Right forelimb (tissue), 1 donor: ENCODE measurements around the gene HTR2B.
"Not testable (repeated sequence)": the region's sequence is repeated elsewhere in the genome, so short reads cannot be mapped to it uniquely, and the experiment has no call there.

ENCODE experiments used
- DNase-seq: peaks from one replicate; pipeline ENCODE4 v3.0.0-alpha.2; 2018

HTR2B gene

DNA sequence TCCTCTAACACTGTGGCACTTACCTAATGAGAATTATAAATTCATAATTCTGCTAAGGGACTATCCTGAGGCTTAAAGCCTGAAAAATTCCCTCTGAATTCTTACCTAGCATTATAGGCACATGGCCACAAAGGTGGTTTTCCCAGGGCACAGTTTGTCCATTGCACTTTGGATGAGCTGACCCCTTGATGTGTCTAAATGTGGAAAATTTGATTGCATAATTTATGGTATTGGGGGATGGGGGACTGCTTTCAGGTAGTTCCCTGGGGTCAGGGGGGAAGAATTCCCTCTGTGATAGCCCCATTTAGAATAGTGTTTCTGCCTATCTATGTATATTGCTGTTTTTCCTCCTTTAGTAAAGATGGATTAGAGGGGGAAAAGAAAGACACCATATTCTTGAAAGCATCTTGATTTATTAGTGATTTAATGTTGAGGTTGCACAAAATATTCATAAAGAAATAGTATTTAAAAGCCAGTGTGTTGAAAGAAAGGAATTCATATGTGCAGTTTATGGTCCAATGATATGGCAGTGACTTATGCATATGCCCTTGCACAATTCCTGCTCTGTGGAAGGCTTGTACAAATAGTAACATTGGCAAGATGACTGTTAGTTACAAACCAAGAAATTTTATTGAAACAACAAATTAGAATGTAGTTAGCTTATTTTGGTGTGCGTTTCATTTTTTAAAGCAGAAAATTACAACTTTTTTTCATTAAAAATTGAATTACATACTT is 8.7 kb upstream of the HTR2B start:
- no peak for DNase-seq

DNA sequence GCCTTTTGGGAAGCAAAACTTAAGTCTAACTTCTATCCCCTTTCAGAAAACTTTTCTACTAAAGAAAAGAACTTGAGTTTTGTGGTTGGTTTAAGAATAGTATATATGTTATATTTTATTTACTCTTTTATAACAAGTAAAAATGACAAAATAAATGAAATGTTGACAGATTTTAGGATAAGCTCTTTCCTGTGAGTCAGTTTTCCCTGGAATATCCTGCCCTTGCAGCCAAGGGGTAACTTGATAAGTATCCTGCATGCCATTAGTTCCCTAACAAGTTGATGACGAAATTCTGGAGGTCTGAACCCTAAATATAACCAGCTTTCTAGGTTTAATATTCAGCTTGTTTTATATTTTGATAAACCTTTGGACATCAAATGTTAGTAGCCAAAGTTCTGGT is 7.3 kb upstream of the HTR2B start:
- no peak for DNase-seq

DNA sequence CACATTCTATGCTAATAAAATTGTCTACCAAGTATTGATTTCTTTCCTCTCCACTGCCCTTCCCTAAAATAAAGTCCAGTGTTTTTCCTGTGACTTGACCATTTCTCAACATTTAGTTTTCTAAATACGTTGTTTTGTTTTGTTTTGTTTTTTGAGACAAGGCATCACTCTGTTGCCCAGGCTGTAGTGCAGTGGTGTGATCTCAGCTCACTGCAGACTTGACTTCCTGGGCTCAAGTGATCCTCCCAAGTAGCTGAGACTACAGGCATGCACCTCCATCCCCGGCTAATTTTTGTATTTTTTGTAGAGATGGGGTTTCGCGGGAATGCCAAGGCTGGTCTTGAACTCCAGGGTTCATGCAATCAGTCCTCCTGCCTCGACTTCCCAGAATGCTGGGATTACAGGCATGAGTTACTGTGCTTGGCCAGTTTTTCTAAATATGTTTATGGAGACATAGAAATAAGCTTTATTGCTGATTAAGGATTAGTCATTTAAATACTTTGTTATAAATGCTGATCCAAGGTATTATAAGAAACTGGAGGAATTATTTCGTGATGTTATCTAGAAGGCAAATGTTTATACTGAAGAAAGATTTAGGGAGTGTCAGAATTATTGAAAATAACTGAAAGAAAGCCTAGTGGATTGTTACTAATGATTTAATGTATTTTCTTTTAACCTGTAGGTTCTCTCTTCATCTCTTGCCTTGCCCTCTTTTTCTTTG is 5.7 kb upstream of the HTR2B start:
- DNase-seq, result no peak

DNA sequence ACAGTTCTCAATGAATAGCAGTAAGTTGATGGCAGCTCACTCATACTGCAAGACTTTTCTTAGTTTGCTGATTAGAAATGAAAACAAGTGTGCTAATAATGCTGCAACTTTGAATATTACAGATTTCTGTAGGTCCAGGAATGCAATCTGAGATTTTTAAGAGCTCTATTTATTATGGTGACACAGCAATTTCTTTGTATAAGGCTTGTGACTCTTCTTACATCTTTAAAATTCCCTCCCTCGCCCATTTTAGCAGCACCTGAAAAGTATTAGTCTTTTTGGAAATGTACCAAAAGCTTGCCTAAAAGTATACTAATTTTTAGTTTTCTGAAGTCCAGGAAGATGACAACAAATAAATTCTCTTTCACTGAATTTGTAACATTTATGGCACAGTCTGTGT is 4.4 kb upstream of the HTR2B start:
- no peak for DNase-seq

DNA sequence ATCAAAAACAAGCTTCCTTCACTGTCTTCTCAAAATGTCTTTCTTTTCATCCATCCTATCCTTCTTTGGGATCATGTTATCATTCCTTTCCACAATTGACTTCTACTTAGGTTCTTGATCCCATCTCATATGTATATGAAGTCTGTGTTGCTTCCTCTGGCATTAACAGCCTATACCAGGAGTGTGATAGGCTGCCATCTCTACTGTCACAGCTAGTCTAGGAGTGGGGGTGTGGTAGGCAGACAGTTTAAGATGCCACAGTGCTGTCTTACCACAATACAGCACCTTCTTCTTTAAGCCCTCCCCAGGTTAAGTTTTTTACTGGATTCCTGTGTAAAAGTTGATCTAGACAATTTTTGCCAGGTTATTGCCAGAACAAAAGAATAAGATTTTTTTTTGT is 3.7 kb upstream of the HTR2B start:
- no peak for DNase-seq

DNA sequence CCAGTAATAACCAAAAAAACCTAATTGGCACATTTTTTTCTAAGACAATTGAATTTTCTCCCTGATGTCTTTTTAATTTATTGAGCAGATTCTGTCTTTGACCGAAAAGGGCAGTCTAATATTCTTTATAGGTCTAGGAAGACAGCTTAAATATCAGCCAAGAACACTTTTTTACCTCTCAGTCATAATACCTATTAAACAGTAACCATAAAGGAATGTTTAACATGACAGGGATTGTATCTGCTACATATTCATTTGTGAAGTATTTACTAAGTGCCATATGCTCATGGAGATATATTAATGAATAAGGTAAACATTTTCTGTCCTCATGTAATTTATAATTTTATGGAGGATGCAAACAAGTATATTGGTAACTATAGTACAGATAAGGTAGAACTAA is 3.1 kb upstream of the HTR2B start:
- no peak for DNase-seq

DNA sequence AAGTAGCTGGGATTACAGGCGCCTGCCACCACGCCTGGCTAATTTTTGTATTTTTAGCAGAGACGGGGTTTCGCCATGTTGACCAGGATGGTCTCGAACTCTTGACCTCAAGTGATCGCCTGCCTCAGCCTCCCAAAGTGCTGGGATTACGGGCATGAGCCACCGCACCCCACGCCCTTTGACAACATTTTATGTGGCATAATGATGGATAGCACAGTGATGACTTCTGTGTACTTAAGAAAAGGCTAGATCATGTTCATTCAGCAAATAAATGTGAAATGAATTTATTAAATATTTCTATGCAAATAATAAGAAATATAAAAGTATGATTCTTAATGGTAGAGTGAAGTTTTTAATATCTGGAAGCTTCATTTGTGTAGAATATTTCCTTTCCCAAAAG is 2.6 kb upstream of the HTR2B start:
- DNase-seq, result no peak

DNA sequence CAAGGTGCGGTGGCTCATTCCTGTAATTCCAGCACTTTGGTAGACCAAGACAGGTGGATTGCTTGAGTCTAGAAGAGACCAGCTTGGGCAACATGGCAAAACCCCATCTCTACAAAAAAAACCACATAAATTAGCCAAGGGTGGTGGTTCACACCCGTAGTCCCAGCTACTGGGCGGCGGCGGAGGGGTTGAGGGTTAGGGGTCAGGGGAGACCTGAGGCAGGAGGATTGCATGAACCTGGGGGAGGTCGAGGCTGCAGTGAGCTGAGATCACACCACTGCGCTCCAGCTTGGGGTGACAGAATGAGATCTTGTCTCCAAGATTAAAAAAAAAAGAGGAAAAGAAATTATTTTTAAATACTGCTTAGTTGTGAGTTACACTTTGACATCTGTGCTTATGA is 1.3 kb upstream of the HTR2B start:
- DNase-seq, result no peak

DNA sequence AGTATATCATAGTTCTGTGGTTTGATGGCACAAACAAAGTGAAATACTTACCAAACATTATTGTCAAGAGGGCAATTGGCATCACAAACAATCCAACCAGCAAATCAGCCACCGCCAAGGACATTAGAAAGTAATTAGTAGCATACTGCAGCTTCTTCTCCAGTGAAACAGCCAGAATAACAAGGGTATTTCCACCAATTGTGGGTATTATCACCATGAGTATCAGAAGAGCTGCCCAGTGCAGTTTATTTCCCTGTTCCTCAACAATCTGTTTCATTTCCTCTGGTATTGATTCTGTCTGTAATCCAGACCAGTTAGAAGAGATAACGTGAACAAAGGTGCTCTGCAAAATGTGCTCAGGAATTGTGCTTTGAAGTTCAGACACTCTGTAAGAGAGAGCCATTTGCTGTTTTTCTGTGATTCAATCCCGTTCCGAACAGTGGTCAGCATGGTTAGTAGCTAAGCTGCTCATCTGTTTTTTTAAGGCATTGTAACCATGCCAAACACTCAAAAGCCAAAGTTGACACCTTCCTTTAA is 1.4 kb downstream of the HTR2B start:
- DNase-seq, result no peak

DNA sequence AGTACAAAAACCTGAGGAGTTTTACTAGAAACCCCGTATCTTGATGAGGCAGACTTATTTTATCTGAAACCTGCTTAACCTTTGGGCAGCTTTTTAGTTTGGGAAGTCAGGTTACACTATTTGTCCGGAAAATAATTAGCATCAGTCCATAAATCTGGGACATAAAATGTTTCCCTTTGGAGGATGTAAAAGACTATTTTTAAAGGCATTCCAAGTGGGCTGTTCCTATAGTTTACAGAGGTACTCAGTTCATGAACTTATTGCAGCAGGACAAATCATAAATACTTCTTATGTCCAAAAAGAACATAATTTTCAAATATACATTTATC is 6.3 kb downstream of the HTR2B start:
- DNase-seq, result no peak

DNA sequence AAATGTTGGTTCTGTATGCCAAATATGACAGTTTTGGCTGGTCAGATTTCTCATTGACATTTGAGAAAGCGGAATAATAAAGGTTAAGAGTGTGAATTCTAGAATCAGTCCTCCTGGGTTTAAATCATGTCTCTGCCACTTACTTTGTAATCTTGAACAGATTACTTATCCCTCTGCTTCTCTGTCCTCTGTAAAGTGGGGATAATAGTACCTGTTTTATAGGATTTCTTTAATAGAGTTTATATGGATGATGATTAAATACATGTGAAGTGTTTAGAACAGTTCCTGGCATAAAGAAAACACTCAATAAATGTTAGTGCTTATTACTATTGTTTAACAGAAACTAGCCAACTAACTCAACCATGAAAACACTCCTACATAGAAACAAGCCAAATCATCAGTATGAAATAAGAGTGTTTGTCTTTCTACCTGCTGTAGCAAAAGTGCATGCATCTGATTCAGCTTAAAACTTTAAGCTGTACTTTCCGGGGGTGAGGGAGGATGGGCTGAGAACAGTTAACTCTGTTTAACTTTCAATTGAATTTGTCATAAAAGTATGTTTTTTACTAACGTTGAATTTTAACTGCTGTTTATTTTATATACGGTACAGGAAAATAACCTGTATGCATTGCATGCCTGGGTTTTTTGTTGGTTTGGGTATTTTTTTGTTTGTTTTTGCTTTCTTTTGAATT is 6.8 kb downstream of the HTR2B start:
- no peak for DNase-seq

DNA sequence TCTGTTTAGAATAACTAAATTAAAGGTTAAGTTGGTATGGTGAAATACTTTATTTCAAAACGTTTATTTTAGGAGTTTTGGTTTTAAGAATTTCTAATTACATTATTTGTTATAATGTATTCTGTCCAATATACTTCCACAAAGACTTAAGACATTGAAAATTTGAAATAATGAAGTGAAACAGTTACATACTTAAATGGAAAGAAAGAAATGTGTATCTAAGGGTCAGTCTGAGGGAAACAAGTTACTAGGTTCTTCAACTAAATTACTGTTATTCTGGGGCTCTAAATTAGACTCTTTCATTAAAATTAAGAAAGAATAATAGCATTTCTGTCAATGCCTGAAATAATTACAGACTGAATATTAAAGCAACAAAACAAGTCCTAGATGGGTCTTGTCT is 7.7 kb downstream of the HTR2B start:
- DNase-seq, result no peak

DNA sequence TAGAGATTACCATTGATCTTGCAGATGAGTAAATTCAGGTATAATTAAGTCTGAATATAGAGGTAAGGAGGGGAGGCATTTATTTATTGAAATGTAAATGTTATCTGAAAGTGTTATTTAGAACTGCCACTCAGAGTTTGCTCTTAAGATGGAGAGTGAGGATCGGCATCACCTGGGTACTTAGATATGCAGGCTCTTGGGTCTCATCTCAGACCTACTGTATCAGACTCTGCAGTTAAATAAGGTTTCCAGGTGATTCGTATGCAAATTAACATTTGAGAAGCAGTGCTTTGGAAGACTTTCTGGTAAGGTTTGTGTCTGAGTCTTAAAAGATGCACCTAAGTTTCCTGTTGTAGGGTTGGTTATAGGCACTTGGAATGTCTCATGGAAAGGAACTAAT is 9.2 kb downstream of the HTR2B start:
- DNase-seq, result no peak

DNA sequence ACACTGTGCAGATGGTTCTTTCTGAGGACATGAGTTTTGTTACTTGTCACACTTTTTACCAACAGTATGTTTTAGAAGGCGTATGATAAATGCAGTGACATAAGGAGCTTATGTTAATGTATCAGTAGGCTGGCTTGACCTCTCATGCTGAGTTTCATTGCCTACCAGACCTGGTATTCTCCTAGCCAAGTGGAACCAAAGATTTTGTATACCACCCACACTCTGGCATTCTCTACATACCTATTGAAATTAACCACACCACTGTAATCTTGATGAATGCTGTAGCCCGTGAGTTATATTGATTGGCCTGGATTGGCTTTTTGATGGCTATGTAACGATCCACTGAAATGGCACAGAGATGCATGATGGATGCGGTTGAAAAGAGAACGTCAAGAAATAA is 11.4 kb downstream of the HTR2B start:
- no peak for DNase-seq

DNA sequence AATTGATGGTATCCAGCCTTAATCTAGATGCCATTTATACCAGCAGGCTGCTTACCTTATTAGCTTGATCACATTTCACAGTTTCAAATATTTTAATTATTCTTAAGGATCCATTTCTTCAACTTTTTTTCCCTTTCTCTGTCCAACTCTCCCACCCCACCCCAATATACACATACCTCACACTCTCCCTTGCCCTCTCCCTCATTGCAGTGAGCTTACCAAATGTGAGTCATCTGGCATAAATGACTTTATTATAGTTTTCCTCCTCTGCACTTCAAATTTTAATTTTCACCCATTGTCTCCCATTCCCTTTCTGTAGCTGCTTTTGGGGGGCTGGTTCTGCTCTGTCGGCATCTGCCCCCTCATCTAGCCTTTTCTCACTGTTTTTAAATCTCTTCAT is 12.9 kb downstream of the HTR2B start:
- DNase-seq, result no peak

DNA sequence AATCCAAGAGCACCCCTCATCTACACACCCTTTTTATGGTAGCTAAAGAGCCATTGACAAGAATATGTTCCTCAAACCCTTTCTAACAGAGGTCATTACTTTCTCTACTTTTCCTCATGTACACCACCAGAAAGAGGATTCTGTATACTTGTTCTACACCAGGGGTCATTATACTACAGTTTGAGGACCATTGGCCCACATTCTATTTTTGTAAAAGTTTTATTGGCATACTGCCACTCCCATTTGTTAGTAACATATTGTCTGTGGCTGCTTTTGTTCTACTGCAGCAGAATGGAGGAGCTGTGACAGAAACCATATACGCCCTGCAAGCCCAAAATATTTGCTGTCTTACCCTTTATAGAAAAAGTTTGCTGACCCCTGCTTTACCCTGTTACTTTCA is 14.3 kb downstream of the HTR2B start:
- no peak for DNase-seq

DNA sequence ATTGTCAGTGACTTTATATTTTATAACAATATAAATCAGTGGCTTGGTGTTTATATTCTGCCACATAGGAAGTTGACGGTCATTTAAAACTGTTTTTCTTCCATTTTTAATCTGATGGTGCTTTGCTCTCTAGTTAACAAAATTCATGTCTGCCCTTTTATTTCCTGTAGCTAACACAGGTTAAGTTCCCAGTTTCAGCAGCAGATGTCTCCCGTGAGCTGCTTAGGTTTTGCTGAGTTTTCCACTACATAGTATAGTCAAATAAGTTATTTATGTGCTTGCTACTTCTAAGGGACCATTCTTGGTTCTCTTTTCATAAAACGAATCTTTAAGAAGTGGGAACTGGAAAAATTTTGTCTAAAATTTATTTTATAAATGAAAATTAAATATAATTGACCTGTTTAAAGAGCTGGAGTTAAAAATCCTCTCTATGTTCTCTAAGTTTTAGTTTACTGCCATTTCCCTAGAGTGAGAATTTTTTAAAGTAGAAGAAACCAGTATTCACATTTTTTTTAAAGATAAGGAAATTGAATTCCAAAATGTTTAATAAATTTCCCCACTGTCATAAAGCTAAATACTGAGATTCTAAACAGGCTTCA is 20.6 kb downstream of the HTR2B start:
- peak; percentile 75 for DNase-seq

DNA sequence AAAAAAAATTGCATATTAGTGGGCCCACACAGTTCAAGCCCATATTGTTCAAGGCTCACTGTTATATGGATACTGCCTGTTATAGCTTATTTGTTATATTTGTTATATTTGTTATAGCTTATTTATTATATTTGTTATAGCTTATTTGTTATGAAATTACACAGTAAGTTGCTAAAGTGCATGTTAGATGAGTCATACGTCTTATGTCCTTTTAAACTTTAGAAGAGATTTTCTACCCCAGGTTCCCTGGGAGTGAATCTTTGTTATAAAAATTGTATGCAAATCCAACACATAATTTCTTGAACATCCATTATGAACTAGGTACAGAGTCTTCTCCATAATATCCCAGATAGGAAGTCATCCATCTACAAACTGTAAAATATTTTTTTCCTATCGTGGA is 22.1 kb downstream of the HTR2B start:
- DNase-seq, result no peak

DNA sequence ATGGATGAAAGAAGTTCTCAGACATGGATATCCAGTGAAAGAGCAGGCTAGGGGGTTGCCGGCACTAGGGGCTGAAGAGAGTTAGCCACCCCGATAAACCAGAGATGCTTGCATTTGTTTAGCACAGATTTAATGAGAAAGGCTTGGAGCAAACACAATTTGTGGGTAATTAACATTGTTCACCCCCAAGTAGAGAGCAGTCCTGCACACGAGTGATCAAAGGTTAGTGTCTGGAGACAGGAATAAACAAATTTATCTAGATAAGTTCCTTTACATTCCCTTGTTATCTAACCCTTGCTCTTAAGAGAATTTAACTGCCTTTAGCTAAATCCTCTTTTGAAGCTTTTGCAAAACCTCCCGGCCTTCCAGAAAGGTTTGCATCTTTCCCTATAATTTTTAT is 23.9 kb downstream of the HTR2B start:
- no peak for DNase-seq

DNA sequence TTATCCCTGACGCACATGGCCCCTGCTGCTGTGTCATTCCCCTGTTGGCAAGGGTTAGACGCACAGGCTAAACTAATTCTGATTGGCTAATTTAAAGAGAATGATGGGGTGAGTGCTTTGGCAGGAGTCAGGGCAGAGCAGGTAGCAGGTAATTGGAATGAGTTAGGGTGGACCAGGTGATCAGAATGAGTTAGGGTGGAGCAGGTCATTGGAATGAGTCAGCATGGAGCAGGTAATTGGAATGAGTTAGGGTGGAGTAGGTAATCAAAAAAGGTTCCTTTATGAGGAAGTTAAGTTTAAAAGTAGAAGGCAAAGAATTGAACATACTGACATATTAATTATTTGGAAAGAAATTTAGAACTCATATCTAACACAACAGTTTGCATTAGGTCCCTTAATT is 24.5 kb downstream of the HTR2B start:
- DNase-seq, result not testable (repeated sequence)

DNA sequence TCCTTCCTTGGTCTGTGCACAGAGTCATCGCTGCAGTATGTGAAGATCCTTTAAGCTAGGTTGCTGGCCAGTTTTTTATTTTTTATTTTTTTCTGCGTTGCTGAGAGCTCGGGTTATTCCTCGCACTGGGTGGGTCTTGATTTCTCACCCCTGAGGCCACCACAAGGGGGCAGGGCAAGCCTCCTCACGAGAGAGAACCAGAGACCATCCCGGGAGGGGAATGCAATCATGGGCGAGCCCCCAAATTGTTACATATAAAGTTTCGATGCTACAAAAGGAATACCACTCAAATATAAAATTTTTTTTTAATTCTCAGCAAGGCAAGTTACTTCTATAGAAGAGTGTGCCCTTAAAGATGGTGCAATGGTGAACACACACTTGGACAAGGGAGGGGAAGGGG is 24.9 kb downstream of the HTR2B start:
- no peak for DNase-seq

DNA sequence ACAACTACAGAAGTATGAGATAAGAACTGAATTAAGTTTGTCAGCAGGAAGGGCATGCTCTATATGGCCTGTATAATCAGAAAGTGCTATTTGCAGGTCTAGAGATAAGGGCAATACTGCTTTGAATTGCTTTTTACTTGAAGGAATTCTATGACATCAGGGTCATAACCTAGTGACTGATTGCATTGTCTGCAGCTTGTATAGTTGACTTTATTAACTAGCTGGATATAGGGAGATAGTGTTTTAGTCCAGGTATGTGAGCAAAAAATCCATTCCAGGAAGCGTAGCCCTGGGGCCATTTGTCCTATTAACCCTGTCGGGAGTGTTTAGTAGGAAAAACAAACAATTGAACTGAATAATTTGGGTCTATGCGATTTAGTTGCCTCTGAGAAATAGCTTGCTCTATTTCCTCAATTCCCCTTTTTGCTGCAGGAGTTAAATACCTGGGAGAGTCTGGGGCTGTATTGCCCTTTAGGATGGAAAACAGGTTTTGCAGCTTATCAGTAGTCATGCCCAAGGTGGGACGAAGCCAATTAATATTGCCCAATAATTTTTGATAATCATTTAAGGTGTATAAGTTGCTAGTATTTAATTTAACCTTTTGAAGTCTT is 30.0 kb downstream of the HTR2B start:
- DNase-seq, result no peak

DNA sequence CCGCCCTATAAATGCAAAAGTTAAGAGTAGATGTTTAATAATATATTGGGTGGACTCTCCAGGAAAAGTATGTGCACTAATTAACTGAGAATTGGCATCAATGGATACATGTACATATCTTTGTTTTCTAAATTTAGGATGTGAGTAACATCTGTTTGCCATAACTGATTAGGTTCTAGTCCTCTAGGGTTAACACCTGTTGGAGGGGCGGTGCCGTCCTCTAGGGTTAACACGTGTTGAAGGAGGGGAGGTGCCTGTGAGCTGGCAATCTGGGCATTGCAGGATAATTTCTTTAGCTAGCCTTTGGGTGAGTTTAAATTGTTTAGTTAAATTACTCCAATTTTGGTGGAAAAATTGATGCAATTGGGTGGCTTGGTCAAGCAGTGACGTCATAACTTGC is 30.9 kb downstream of the HTR2B start:
- no peak for DNase-seq
